Prostate gland (tissue), 2 donors: Measurements from ENCODE around the gene LHX6. TPM values are rescaled to one million over a fixed set of nuclear protein-coding genes. Genes with fewer than 3 reads are reported as not detected.

ENCODE experiments used
- DNase-seq: peaks from one replicate; pipeline ENCODE4 v3.0.0-alpha.2; 2019; ENCODE audit warnings: low spot score
- H3K27ac ChIP-seq, 2 donors: fragments of 200-600 bp; sonication (generic); 2 replicates each; pipeline ENCODE4 v1.5.1; 2017 to 2019
- H3K27me3 ChIP-seq: fragments of 200-600 bp; sonication (generic); replicated peaks from 2 replicates; pipeline ENCODE4 v1.5.1; 2019; ENCODE audit not compliant: insufficient read depth
- H3K36me3 ChIP-seq, 2 donors: fragments of 200-600 bp; sonication (generic); 1 replicate in 1 of 2; 2 replicates in 1 of 2; pipeline versions ENCODE4 v1.5.1 to v1.8.1; 2017 to 2019
- H3K4me1 ChIP-seq: fragments of 200-600 bp; sonication (generic); replicated peaks from 2 replicates; pipeline ENCODE4 v1.5.1; 2019
- H3K4me3 ChIP-seq, 2 donors: fragments of 200-600 bp; sonication (generic); 2 replicates each; pipeline ENCODE4 v1.5.1; 2017 to 2019
- H3K9me3 ChIP-seq: fragments of 200-600 bp; sonication (generic); 2 replicates; pipeline ENCODE4 v1.5.1; 2017
- POLR2A ChIP-seq: fragments of 450-650 bp; IDR thresholded peaks from one replicate; pipeline ENCODE4 v1.6.1; 2016; ENCODE audit warnings: antibody characterized with exemption, mild to moderate bottlenecking
- POLR2AphosphoS5 ChIP-seq: sonication (generic); formaldehyde crosslinking; IDR thresholded peaks from one replicate; pipeline ENCODE4 v1.6.1; 2017; ENCODE audit warnings: antibody characterized with exemption
- WGBS: methylation state at CpG from one replicate; pipeline ENCODE4 v1.1.5; 2018; 5-methylcytosine and 5-hydroxymethylcytosine counted together
- intact Hi-C: fragments of 100-400 bp; cut with DNase I; formaldehyde crosslinking; loops from one replicate; pipeline ENCODE4 v1.14.2; 2022
- total RNA-seq, 2 donors: library from RNA; depleted of rRNA; stranded (reverse); fragments of >200 nt; gene quantifications; one replicate each; pipeline ENCODE4 v1.1.0, GENCODE V29; 2016
- TF ChIP-seq, protein P1 (sequence below), 4 experiments: fragments of 200-600 bp in 2 of 4; fragments of 450-650 bp in 2 of 4; sonication (generic) in 2 of 4; IDR thresholded peaks; 1 replicate in 3 of 4; 2 replicates in 1 of 4; pipeline ENCODE4 v1.5.1; 2016 to 2019; ENCODE audit warnings: antibody characterized with exemption in 4 of 4, mild to moderate bottlenecking in 2 of 4, moderate library complexity in 2 of 4

LHX6 gene
- total RNA-seq, 2 donors from 2014 or later = 2.7 to 7.3 TPM

DNA sequence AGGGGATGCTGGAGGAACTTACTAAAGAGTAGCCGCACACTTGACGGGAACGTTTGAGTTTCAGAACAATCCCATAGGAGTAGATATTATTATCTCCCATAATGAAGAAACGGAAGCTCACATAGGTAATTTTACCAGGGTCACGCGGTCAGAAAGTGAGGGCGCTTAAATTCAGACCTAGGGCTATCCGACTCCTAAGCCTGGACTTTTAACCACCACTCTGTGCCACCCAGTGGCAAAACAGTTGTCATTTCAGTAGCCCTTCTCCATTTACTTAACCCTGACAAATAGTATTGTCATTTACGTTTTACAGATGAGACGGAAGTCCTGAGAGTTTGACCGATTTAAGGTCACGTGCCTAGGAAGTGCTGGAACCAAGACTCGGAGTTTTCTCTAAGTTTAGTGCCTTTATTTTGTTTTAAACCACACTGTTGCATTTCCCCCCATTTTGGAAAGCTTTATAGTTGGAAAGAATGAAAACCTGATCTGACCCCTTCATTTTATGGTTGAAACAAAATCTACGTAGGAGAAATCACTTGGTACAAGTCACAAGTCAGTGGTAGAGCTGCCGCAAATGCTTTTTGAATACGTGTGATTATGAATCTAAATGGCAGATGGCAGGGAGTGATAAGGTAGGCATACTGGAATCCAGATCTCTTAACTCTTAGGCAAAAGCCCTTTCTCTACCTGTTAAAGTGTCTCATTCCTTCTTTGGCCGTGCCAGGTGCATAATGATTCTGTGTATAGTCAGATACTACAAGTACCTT is 36.6 kb upstream of the LHX6 start:
- no peak for DNase-seq
- intact Hi-C loops = no loop called here
- Histone ChIP-seq H3K27me3 (no peaks in the 10 kb centered on the region), H3K27ac (peak overlapping the region; percentile 80 to 93), H3K36me3 (no peaks in the 10 kb centered on the region), H3K4me1 (peaks cover 7% of the 10 kb centered on the region), H3K9me3 (no peaks in the 10 kb centered on the region), H3K4me3 (peak overlapping the region; percentile 58 to 77)
- TF ChIP-seq, protein P1, sequence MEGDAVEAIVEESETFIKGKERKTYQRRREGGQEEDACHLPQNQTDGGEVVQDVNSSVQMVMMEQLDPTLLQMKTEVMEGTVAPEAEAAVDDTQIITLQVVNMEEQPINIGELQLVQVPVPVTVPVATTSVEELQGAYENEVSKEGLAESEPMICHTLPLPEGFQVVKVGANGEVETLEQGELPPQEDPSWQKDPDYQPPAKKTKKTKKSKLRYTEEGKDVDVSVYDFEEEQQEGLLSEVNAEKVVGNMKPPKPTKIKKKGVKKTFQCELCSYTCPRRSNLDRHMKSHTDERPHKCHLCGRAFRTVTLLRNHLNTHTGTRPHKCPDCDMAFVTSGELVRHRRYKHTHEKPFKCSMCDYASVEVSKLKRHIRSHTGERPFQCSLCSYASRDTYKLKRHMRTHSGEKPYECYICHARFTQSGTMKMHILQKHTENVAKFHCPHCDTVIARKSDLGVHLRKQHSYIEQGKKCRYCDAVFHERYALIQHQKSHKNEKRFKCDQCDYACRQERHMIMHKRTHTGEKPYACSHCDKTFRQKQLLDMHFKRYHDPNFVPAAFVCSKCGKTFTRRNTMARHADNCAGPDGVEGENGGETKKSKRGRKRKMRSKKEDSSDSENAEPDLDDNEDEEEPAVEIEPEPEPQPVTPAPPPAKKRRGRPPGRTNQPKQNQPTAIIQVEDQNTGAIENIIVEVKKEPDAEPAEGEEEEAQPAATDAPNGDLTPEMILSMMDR (IDR thresholded peaks at IDR 0.05) = peak in 1 of 4 experiments; percentile 38
- TF ChIP-seq POLR2AphosphoS5 = no peak
- 6% methylated on average over 17 of the region's 17 CpGs for WGBS

DNA sequence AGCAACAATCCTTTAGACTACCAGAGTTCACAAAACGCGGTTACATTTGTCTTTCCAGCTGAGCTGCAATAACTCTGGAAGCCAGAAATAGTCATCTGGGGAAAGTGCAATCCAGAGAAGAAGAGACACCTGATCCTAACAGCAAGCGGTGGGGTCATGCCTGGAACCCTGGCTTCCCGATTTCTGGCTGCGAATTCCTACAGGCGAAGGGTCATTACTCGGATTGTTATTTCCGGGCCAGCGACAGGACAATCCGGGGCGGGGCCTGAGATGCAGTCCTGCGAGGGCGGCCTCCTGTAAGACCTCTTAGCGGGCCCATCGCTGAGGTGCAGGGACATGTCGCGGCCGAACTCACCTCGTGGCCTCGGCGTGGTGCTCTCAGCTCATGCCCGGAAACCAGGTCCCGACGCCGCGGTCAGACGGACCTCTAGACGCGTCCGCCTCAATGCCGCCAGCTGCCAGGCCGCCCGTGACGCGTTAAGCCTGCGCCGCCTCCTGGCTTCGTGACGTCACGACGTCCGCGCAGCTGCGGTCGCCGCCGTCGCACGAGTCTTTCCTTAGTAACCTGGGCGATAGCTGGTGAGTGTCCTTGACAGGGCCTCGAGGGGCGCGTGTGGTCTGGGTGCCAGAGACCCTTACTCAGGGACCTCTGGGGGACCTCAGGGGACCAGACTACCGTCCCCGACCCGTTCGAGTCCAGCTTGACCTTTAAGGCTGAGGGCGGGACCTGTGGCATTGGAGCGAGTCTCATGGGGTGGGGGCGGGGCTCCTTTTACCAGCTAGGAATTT is 35.8 kb upstream of the LHX6 start, which contains the start of the genes MRRF and RBM18:
MRRF (plus strand) TSS at position 523 of the 789 bp plus-strand sequence. CDS start 6,010 bp downstream, outside the sequence.
RBM18 (minus strand) TSS at position 481 of the 789 bp plus-strand sequence. CDS start 3,348 bp downstream, outside the sequence.
- peak; percentile 93 for TF ChIP-seq POLR2AphosphoS5
- peak; percentile 69 for TF ChIP-seq POLR2A
- TF ChIP-seq, protein P1 (IDR thresholded peaks at IDR 0.05) = peak in 2 of 4 experiments; percentile 14 to 29
- Histone ChIP-seq H3K9me3 (no peaks in the 10 kb centered on the region), H3K27ac (peak within 1 kb of the TSS; percentile 80 to 93), H3K4me3 (peak within 1 kb of the TSS; percentile 58 to 77), H3K36me3 (no peaks in the 10 kb centered on the region), H3K4me1 (peaks cover 7% of the 10 kb centered on the region), H3K27me3 (no peaks in the 10 kb centered on the region)
- 0% methylated on average over 33 of the region's 60 CpGs for WGBS
- peak; percentile 81 for DNase-seq
- intact Hi-C loops = no loop called here

DNA sequence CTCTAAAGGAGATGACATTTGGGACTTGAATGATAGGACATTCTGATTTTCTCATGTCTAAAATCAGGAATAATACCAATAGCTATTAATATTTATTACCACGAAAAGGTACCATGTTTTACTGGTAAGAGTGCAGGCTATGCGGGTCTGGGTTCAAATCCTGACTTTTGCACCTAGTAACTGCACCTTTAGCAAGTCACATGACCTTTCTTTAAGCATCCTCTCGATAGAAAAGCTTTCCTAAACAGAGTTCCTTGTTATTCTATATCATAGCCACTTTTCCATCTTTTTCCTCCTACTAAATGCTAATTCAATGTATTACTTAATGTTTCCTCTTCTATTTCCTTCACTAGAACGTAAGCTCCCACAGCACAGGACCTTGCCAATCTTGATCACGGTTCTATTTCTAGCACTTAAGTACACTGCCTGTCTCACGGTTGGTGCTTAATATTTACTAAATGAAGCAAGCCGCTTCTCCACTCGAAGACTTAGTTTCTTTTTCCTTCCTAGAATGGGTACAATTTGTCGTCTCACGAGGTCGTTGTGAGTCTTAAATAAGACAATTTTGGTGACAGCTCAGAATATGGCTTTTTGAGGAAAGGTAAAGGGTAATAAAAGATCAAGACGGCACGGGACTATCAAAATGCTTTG is 35.1 kb upstream of the LHX6 start:
- no peak for DNase-seq
- intact Hi-C loops = no loop called here
- Histone ChIP-seq H3K4me1 (peaks cover 7% of the 10 kb centered on the region), H3K4me3 (peak overlapping the region; percentile 58 to 77), H3K27ac (peak overlapping the region; percentile 80 to 93), H3K27me3 (no peaks in the 10 kb centered on the region), H3K9me3 (no peaks in the 10 kb centered on the region), H3K36me3 (no peaks in the 10 kb centered on the region)
- TF ChIP-seq POLR2AphosphoS5 = no peak
- TF ChIP-seq POLR2A = no peak
- TF ChIP-seq, protein P1 (IDR thresholded peaks at IDR 0.05) = no peak
- 15% methylated on average over 13 of the region's 13 CpGs for WGBS

DNA sequence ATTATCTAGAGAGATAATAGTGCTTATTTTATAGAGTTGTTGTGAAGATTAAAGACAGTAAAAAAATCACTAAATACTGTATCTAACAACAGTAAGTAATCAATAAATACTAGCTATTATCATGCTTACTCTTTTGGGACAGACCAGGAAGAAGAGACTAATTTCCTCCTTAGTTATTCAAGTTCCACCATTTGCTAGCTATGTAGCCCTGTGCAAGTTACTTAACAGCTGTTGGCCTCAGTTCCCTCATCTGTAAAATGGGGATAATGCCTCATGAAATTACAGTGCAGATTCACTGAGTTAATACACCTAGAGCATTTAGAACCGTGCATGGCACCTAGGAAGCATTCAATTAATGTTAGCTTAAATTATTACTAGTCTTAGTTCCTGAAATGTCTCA is 33.3 kb upstream of the LHX6 start:
- no peak for DNase-seq
- peaks cover 7% of the 10 kb centered on the region for H3K4me1 ChIP-seq
- H3K36me3 ChIP-seq = peaks cover 0 to 4% of the 10 kb centered on the region in 2 donors
- no peaks in the 10 kb centered on the region for H3K9me3 ChIP-seq
- H3K4me3 ChIP-seq = no peak overlapping the region
- no peak overlapping the region for H3K27ac ChIP-seq
- TF ChIP-seq POLR2AphosphoS5 (no peak), POLR2A (no peak)
- TF ChIP-seq, protein P1 (IDR thresholded peaks at IDR 0.05) = no peak
- no peaks in the 10 kb centered on the region for H3K27me3 ChIP-seq
- WGBS = 95% methylated on average over 1 of the region's 1 CpG
- intact Hi-C loops = no loop called here
